Spleen (tissue), 7 donors: ENCODE results near the gene ZFP14.

Source experiments
- POLR2AphosphoS5 ChIP-seq, 3 donors: sonication (generic); formaldehyde crosslinking; IDR thresholded peaks; one replicate each; pipeline ENCODE4 v1.5.1; 2017; ENCODE audit warnings: antibody characterized with exemption in 3 of 3
- TF ChIP-seq, protein P1 (sequence below), 11 experiments: fragments of 200-600 bp in 7 of 11; fragments of 450-650 bp in 4 of 11; sonication (generic) in 4 of 11; IDR thresholded peaks in 8 of 11; conservative IDR thresholded peaks in 3 of 11; 1 replicate in 7 of 11; 2 replicates in 4 of 11; pipeline versions ENCODE4 v1.4.0 to v1.8.0; 2016 to 2021; ENCODE audit warnings: antibody characterized with exemption in 11 of 11, inconsistent platforms in 4 of 11, mild to moderate bottlenecking in 1 of 11
- donor health status: DM: no; HTN: no; CAD: no; lungs with moderate emphysema.
- donor health status: DM: no; HTN: no; CAD: no.
- donor health status: DM: no; HTN: no; CAD: no.

DNA sequence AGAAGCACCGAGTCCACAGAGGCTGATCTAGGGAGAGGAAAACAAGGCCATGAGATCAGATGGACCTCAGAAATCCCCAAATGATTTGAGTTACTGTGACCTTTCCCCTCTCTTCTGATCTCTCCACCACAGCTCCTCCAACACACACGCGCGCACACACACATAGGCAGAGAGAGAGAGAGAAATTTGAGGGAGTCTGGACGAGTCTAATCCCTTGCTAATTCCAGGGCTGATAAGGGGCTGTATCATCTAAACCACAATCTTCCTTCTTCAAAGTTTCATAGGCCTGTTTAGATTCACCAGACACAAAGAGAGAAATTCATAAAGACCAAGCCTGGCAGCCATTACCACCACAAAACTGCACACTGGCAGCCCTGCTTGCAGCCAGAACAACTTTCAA, 30.8 kb upstream of the ZFP14 start:
- no peak for TF ChIP-seq POLR2AphosphoS5 (IDR thresholded peaks at IDR 0.05)
- TF ChIP-seq, protein P1, sequence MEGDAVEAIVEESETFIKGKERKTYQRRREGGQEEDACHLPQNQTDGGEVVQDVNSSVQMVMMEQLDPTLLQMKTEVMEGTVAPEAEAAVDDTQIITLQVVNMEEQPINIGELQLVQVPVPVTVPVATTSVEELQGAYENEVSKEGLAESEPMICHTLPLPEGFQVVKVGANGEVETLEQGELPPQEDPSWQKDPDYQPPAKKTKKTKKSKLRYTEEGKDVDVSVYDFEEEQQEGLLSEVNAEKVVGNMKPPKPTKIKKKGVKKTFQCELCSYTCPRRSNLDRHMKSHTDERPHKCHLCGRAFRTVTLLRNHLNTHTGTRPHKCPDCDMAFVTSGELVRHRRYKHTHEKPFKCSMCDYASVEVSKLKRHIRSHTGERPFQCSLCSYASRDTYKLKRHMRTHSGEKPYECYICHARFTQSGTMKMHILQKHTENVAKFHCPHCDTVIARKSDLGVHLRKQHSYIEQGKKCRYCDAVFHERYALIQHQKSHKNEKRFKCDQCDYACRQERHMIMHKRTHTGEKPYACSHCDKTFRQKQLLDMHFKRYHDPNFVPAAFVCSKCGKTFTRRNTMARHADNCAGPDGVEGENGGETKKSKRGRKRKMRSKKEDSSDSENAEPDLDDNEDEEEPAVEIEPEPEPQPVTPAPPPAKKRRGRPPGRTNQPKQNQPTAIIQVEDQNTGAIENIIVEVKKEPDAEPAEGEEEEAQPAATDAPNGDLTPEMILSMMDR (IDR thresholded peaks at IDR 0.05 in 8 of 11, conservative IDR thresholded peaks at IDR 0.05 in 3 of 11): no peak
